NCI-H1930 (cell line): Measurements from ENCODE around the gene ERAL1.
"Not testable (repeated sequence)": the region's sequence is repeated elsewhere in the genome, so short reads cannot be mapped to it uniquely, and the experiment has no call there.

Source experiments
- DNase-seq, 2 experiments: peaks; one replicate each; lab custom pipeline; 2025; lab: John Stamatoyannopoulos, UW

ERAL1 gene

DNA sequence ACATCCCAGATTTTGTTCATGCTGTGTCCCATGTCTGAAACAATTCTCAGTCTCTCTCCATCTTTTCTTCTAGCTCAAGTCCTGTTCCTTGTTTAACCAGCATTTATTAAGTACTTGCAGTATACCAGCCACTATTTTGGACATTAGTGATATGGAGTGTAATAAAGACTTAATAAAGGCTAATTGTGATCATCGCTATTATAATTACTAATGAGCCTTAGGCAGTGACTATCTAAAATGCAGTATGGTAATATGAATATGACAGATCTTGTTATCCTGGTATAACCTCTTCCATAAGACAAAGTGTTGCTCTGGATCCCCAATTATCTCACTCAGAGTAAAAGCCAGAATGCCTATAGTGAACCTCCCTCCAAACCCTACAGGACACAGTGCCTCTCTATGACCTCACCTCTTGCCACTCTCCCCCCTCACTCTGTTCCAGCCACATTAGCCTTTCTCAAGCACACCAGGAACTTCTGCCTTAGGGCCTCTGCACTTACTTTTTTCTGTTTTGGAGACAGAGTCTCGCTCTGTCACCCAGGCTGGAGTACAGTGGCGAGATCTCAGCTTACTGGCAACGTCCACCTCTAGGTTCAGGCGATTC, 44.5 kb downstream of the ERAL1 start:
- DNase-seq: no peak

DNA sequence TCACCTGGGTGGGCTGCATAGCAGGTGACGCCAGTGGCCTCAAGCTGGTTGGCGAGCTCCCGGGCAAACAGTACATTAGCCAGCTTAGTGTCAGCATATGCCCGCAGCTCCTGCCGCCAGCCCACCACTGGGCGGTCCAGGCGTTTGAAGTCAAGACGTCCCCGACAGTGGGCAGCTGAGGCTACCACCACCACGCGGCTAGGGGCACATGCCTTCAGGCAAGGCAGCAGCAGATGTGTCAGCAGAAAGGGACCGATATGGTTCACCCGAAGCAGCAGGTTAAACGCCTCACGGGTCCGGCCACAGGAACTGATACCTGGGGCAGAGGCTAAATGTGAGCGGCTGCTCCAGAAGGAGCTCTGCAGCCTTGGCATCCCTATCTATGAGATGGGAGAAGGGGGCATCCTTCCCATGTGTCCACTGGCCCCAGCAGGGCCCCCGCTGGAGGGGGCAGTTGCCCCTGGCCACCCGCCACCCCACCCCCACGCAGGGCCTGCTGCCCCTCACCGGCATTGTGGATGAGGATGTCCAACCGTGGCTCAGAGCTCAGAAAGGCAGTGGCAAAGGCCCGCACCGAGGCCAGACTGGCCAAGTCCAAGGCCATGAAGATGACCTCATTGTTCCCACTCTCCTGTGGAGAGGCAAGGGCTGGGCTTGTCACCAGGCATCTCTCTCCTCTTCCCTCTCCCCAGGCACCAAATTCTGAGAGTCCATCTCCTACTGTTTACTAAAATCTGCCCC, 46.3 kb downstream of the ERAL1 start:
- DNase-seq: no peak

DNA sequence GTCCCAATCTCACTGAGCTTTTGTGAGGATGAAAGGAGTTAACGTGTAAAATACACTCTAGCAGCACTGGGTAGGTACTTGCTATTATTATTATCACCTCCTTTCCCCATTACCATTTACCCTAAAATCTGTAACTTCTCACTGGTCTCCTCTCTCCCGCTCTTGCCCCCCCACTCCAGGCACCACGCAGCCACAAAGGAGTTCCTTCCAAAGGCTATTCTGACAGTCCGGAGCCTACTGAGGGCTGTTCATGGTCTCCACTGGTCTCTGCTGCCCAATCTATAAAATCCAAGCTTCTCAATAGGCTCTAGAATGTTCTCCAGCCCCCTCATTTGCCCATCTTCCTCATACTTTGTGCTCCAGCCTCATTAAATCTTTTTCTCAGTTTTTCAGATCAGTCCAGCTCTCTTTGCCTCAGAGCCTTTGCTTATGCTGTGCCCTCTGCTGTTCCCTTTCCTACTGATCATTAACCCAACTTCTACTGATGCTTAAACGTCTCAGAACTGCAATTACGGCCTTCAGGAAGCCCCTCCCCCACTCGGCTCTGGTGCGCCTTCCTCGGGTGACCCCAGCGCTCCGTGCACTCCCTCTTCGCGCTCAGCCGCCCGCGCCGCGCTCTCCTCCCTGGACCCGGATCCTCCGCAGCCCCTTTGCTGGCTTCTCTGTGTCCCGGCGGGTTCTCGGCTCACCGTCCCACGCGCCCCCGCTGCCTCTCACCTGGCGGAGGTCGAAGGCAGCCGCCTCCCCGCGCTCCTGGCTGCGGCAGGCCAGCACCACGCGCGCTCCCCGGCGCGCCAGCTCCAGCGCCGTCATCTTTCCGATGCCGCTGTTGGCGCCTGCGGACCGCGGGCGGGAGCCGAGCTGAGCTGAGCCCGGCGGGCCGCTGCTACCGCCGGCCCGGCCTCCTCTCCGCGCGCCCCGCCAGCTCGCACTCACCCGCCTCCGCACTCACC, 47.3 kb downstream of the ERAL1 start:
- peak; percentile 11 to 23 for DNase-seq

- peak; percentile 89 to 94 for DNase-seq
Measured at GRCh38 chr17:28902819-28903545, 48.2 kb downstream of the ERAL1 start, which contains the start of gene DHRS13. DHRS13 (minus strand) TSS chr17:28903079; CDS start chr17:28902944, 135 bp downstream.

DNA sequence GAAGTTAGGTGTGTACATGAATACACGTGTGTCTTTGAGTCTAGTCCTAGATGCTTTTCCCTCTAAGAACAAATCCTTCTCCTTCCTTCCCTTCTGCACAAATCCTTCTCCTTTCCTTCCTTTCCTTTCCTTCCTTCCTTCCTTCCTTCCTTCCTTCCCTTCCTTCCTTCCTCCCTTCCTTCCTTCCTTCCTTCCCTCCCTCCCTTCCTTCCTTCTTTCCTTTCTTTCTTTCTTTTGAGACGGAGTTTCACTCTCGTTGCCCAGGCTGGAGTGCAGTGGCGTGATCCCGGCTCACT, 48.7 kb downstream of the ERAL1 start:
- not testable (repeated sequence) for DNase-seq

DNA sequence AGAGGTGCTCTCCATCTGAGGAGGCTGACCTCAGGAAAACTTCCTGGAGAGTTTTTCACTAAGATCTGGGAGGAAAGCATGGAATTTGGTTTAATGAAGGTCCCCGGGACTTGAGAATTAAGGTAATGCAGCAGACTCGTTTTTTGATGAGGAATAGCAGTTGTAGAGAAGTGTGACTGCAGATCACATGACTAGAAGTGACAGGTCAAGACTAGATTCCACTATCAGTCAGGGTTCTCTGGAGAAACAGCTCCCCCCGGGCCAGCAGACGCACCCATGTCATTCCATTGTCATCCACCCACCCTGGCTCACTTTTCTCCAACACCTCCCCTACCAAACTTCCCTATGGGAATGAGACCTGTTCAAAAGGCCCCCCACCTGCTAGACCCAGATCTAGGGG, 50.0 kb downstream of the ERAL1 start:
- DNase-seq: no peak

- no peak for DNase-seq
Measured at GRCh38 chr17:28906276-28906675, 51.5 kb downstream of the ERAL1 start.

DNA sequence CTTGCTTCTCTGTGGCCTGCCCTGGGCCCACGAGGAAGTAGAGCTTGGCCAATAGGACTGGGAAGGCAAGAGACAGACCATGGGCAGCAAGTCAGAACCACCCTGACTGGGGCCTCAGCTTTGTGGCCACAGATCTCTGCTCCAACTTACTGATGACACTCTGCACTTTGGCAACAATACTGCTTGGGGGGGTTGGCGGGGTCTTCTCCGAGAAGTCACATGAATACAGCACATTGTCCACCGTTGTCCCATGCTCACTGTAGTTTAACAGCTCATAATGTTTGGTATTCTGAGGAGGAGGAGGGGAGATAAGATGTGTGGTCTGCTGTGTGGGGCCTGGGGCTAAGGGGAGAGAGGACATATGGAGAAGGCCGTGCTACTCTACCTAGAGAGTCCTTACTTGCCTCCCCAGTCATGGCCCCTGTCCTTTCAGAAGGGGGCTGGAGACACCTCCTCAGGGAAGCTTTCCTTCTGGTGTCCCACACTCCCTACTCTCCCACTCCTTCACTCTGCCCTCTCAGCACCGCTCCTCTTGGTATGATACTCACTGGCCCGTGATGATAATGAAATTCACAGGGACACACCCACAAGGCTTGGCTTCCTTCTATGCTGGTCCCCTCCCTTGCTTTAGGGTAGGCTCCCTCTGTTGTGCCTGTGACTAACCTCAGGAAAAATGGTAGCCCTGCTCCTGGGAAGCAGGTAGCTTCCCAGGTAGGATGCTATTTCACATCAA, 52.1 kb downstream of the ERAL1 start:
- no peak for DNase-seq

DNA sequence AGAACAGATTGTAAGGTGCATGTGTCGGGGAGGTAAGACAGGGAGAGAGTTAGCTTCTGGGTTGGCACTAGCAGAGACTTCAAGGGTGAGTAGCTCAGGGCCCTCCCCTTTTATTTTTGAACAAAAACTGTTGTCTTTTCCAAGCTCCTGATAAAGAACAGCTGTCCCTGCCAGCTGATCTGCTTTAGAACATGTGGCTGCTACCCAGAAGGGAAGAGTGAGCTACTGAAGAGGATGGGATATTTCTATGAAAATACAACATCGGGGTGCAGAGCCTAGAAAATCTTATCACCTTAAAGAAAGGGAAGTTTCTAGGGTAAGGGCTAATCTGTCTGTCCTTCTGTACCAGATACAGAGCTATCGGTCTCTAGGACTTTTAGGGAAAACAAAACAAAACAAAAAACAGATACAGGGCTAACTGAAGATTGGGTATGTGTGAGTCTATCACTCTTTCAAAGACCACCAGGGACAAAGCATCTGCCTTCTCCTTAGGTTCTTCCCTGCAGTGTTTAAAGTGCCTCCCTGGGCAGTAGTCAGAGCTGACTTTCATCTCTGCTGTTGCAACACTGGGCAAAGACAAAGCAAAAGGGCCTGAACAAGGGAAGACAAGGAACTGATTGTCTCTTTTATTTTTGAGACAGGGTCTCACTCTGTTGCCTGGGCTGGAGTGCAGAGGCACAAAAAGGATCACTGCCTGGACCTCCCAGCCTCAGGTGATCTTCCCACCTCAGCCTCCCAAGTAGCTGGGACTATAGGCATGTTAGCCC, 53.1 kb downstream of the ERAL1 start:
- DNase-seq: no peak

- no peak for DNase-seq
Measured at GRCh38 chr17:28908640-28909167, 53.9 kb downstream of the ERAL1 start.

- no peak for DNase-seq
Measured at GRCh38 chr17:28910534-28910933, 55.7 kb downstream of the ERAL1 start.
